MCF 10A (cell line): Measurements from ENCODE around the gene SMIM14. TPM values are rescaled to one million over a fixed set of nuclear protein-coding genes. Genes with fewer than 3 reads are reported as not detected.
"Not testable (repeated sequence)": the region's sequence is repeated elsewhere in the genome, so short reads cannot be mapped to it uniquely, and the experiment has no call there.

Source experiments
- BruUV-seq: library from RNA; stranded (reverse); fragments of 400-500 nt; replicated peaks from 2 replicates; lab custom pipeline; 2021; lab: Mats Ljungman, UMichigan
- CTCF ChIA-PET: fragments of 300-600 bp; sonication (Branson Sonifier 250); formaldehyde crosslinking; extraction: SDS; loops from one replicate; lab custom pipeline; 2021; ENCODE audit warnings: antibody characterized with exemption, inconsistent platforms; lab: Yijun Ruan, JAX
- POLR2A ChIA-PET: fragments of 300-600, 350-650 bp; sonication (Branson Sonifier 250); formaldehyde crosslinking; extraction: SDS; loops from one replicate; lab custom pipeline; 2020; ENCODE audit warnings: antibody characterized with exemption, inconsistent platforms; lab: Yijun Ruan, JAX
- DNase-seq: peaks from one replicate; pipeline ENCODE4 v3.0.0-alpha.2; 2018; ENCODE audit not compliant: unreplicated experiment
- H3K27ac Mint-ChIP-seq: one replicate; pipeline ENCODE4 v1.8.0; 2022; ENCODE audit warnings: mild to moderate bottlenecking, low read depth, mixed read lengths; ENCODE audit not compliant: unreplicated experiment
- H3K27me3 Mint-ChIP-seq: one replicate; pipeline ENCODE4 v1.8.0; 2022; ENCODE audit warnings: mixed read lengths; ENCODE audit not compliant: insufficient read depth, unreplicated experiment
- H3K36me3 Mint-ChIP-seq: one replicate; pipeline ENCODE4 v1.8.0; 2022; ENCODE audit warnings: mild to moderate bottlenecking, moderate library complexity, mixed read lengths; ENCODE audit not compliant: insufficient read depth, unreplicated experiment
- H3K4me1 Mint-ChIP-seq: one replicate; pipeline ENCODE4 v1.8.0; 2022; ENCODE audit warnings: mixed read lengths; ENCODE audit not compliant: insufficient read depth, unreplicated experiment
- H3K4me3 Mint-ChIP-seq: one replicate; pipeline ENCODE4 v1.8.0; 2022; ENCODE audit warnings: mild to moderate bottlenecking, moderate library complexity, mixed read lengths; ENCODE audit not compliant: unreplicated experiment
- H3K9me3 Mint-ChIP-seq: one replicate; pipeline ENCODE4 v1.8.0; 2022; ENCODE audit warnings: mixed read lengths; ENCODE audit not compliant: unreplicated experiment
- intact Hi-C: fragments of 100-400 bp; cut with micrococcal nuclease; formaldehyde crosslinking; loops from 2 replicates; pipeline ENCODE4 v1.14.1; 2022
- total RNA-seq: library from RNA; stranded (reverse); gene quantifications from 2 replicates; pipeline ENCODE4 v1.2.3, GENCODE V29; 2022
- TF ChIP-seq, protein P1 (sequence below): fragments of 200-600 bp; IDR thresholded peaks from one replicate; pipeline ENCODE4 v1.8.0; 2022; ENCODE audit warnings: antibody characterized with exemption, mild to moderate bottlenecking; ENCODE audit not compliant: unreplicated experiment

The SMIM14 gene
- total RNA-seq, 1 experiment from 2014 or later: 27.3 TPM

- Mint-ChIP-seq H3K36me3 (peaks cover 26% of the 10 kb centered on the region), H3K27me3 (no peaks in the 10 kb centered on the region), H3K4me3 (no peak overlapping the region), H3K4me1 (no peaks in the 10 kb centered on the region), H3K9me3 (no peaks in the 10 kb centered on the region), H3K27ac (no peak overlapping the region)
- CTCF ChIA-PET: interaction anchor here (1.0 kb wide), 1 partner anchor 36 kb away, joined by 3 read pairs; no protein-coding TSS in a partner anchor
- POLR2A ChIA-PET: interaction anchor here (0.7 to 1.2 kb wide), 3 partner anchors 12 to 87 kb away, joined by 3 read pairs; no protein-coding TSS in a partner anchor
- no TSS peak for BruUV-seq
- intact Hi-C loops: no loop called here
- DNase-seq: no peak
- TF ChIP-seq, protein P1, sequence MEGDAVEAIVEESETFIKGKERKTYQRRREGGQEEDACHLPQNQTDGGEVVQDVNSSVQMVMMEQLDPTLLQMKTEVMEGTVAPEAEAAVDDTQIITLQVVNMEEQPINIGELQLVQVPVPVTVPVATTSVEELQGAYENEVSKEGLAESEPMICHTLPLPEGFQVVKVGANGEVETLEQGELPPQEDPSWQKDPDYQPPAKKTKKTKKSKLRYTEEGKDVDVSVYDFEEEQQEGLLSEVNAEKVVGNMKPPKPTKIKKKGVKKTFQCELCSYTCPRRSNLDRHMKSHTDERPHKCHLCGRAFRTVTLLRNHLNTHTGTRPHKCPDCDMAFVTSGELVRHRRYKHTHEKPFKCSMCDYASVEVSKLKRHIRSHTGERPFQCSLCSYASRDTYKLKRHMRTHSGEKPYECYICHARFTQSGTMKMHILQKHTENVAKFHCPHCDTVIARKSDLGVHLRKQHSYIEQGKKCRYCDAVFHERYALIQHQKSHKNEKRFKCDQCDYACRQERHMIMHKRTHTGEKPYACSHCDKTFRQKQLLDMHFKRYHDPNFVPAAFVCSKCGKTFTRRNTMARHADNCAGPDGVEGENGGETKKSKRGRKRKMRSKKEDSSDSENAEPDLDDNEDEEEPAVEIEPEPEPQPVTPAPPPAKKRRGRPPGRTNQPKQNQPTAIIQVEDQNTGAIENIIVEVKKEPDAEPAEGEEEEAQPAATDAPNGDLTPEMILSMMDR: no peak
Measured at GRCh38 chr4:39555472-39555871, 83.2 kb downstream of the SMIM14 start.

- H3K4me1 Mint-ChIP-seq: no peaks in the 10 kb centered on the region
- ChIA-PET CTCF (no interaction called here), POLR2A (interaction anchor here (0.7 to 1.1 kb wide), 2 partner anchors 21 to 89 kb away, joined by 3 to 4 read pairs; partner anchors contain the start of gene UGDH)
- intact Hi-C loops: no loop called here
- no peak overlapping the region for H3K27ac Mint-ChIP-seq
- TF ChIP-seq, protein P1: no peak
- BruUV-seq: no TSS peak
- no peak for DNase-seq
- no peaks in the 10 kb centered on the region for H3K9me3 Mint-ChIP-seq
- peaks cover 14% of the 10 kb centered on the region for H3K36me3 Mint-ChIP-seq
- no peak overlapping the region for H3K4me3 Mint-ChIP-seq
- H3K27me3 Mint-ChIP-seq: no peaks in the 10 kb centered on the region
Measured at GRCh38 chr4:39548425-39549067, 90.1 kb downstream of the SMIM14 start.

DNA sequence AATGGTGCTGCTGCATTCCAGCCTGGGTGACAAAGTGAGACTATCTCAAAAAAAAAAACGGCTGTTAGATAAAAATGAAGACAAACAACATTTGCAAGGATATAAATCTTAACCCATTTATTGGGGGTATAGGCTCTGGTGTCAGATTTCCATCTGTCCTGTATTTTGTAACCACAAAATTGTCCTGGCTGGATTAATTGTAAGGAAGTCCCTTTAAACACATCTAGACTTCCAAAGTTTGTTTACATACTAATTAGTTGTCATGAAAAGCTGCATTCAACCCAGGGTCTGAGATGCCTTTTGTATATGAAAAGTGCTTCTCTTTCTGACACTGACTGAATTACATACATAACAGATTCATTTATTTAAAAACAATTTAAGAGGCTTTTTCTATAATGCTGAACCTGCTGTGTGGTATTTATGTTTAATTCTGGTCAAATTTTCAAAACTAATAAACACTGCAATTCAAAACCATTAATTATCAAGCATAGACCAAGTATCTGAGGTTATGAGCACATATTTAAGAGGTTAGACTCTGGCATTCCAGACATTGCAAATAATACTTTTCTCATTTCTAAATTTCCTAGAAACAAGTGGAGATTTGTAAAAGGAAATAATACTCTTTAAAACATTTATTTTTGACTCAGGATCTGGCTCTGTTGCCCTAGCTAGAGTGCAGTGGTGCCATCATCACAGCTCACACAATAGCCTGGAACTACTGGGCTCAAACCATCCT is 93.9 kb downstream of the SMIM14 start:
- CTCF ChIA-PET: interaction anchor here (0.5 kb wide), 1 partner anchor 430 kb away, joined by 3 read pairs; no protein-coding TSS in a partner anchor
- TF ChIP-seq, protein P1: no peak
- H3K4me1 Mint-ChIP-seq: peaks cover 15% of the 10 kb centered on the region
- H3K4me3 Mint-ChIP-seq: no peak overlapping the region
- no peaks in the 10 kb centered on the region for H3K9me3 Mint-ChIP-seq
- no peak overlapping the region for H3K27ac Mint-ChIP-seq
- no peak for DNase-seq
- intact Hi-C loops: no loop called here
- H3K36me3 Mint-ChIP-seq: peaks cover 6% of the 10 kb centered on the region
- POLR2A ChIA-PET: interaction anchor here (0.6 to 1.5 kb wide), 4 partner anchors 14 to 979 kb away, joined by 3 read pairs; partner anchors contain the start of gene UGDH
- peaks cover 10% of the 10 kb centered on the region for H3K27me3 Mint-ChIP-seq
- no TSS peak for BruUV-seq

- H3K27ac Mint-ChIP-seq, H3K9me3 Mint-ChIP-seq, DNase-seq, intact Hi-C loops, H3K4me3 Mint-ChIP-seq, H3K36me3 Mint-ChIP-seq, BruUV-seq: not testable (repeated sequence)
- CTCF ChIA-PET: interaction anchor here (0.5 kb wide), 1 partner anchor 431 kb away, joined by 3 read pairs; no protein-coding TSS in a partner anchor
- Mint-ChIP-seq H3K4me1 (peaks cover 17% of the 10 kb centered on the region), H3K27me3 (peaks cover 10% of the 10 kb centered on the region)
- POLR2A ChIA-PET: interaction anchor here (0.6 to 1.5 kb wide), 4 partner anchors 11 to 187 kb away, joined by 3 read pairs; partner anchors contain the start of gene UGDH
Measured at GRCh38 chr4:39544080-39544479, 94.6 kb downstream of the SMIM14 start.
